GM18499 (cell line): Measurements from ENCODE around the gene FURIN.

Source experiments
- ATAC-seq: cut with Tn5 transposase; IDR thresholded peaks from one replicate; pipeline ENCODE4 v1.9.1; 2021; ENCODE audit warnings: moderate number of reproducible peaks; ENCODE audit not compliant: insufficient read depth, unreplicated experiment

FURIN gene

DNA sequence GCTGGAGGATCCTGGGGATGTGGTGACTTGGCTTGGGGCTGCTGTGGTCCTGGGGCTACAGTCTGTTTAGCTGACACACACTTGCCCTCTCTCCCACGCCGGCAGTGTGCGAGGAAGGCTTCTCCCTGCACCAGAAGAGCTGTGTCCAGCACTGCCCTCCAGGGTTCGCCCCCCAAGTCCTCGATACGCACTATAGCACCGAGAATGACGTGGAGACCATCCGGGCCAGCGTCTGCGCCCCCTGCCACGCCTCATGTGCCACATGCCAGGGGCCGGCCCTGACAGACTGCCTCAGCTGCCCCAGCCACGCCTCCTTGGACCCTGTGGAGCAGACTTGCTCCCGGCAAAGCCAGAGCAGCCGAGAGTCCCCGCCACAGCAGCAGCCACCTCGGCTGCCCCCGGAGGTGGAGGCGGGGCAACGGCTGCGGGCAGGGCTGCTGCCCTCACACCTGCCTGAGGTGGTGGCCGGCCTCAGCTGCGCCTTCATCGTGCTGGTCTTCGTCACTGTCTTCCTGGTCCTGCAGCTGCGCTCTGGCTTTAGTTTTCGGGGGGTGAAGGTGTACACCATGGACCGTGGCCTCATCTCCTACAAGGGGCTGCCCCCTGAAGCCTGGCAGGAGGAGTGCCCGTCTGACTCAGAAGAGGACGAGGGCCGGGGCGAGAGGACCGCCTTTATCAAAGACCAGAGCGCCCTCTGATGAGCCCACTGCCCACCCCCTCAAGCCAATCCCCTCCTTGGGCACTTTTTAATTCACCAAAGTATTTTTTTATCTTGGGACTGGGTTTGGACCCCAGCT, 13.0 kb downstream of the FURIN start:
- ATAC-seq, result no peak

DNA sequence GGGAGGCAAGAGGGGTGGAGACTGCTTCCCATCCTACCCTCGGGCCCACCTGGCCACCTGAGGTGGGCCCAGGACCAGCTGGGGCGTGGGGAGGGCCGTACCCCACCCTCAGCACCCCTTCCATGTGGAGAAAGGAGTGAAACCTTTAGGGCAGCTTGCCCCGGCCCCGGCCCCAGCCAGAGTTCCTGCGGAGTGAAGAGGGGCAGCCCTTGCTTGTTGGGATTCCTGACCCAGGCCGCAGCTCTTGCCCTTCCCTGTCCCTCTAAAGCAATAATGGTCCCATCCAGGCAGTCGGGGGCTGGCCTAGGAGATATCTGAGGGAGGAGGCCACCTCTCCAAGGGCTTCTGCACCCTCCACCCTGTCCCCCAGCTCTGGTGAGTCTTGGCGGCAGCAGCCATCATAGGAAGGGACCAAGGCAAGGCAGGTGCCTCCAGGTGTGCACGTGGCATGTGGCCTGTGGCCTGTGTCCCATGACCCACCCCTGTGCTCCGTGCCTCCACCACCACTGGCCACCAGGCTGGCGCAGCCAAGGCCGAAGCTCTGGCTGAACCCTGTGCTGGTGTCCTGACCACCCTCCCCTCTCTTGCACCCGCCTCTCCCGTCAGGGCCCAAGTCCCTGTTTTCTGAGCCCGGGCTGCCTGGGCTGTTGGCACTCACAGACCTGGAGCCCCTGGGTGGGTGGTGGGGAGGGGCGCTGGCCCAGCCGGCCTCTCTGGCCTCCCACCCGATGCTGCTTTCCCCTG, 13.8 kb downstream of the FURIN start:
- ATAC-seq, result no peak

GRCh38 chr15:90882781-90883525, 14.6 kb downstream of the FURIN start:
- ATAC-seq, result no peak

DNA sequence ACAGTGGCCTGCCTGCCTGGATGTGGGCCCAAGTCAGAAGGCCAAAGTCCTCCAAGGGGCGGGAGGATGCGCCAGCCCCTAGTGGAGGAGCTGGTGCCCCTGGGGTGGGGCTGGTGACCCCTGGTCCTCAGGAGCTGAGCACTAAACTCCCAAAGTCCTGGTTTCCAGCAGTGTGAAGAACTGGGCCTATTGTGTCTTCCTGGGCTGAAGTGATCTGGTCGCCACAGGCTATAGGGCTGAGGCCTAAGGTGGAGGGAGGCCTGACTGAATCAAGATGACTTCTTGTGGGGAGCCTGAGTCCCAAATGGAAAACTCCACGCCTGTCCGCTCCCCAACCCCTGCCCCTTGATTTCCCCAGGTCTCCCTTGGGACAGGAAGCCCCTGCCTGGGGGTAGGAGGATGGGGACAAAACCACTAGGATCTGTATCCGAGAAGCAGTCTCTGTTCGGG, 15.2 kb downstream of the FURIN start:
- ATAC-seq, result no peak

DNA sequence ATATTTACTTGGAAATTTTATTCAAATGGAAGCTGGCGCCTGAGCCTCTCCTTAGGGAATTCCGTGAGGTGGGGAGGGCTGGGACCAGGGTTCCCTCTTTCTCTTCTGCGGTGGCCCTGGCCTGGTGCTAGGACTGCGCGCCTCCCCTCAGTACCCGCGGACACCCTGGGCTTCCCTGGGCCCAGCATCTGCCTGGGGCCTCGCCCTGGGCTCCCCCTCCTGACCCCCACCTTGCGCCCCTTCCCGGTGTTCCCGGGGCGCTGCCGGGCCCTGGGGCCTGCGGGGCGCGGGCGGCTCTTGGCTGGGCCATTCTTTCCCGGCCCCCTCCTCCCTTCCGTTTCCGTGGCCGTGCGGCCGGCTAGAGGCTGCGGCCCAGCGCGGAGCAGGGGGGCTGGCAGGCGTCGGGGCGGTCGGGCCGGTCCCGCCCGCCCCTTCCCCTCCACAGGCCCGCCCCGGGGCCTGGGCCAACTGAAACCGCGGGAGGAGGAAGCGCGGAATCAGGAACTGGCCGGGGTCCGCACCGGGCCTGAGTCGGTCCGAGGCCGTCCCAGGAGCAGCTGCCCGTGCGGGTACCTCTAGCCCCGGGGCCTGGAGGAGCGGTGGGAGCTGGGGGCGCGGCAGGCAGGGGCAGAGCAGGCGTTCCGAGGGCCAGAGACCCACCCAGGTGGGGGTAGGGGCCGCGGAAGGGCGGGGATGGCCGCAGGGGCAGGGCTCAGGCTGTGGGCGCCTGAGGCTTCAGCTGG, 15.8 kb downstream of the FURIN start, which contains the start of gene FES:
TSS of gene FES (plus strand) at position 529 of the 743 bp plus-strand sequence. CDS start 542 bp downstream, outside the sequence.
- no peak for ATAC-seq

DNA sequence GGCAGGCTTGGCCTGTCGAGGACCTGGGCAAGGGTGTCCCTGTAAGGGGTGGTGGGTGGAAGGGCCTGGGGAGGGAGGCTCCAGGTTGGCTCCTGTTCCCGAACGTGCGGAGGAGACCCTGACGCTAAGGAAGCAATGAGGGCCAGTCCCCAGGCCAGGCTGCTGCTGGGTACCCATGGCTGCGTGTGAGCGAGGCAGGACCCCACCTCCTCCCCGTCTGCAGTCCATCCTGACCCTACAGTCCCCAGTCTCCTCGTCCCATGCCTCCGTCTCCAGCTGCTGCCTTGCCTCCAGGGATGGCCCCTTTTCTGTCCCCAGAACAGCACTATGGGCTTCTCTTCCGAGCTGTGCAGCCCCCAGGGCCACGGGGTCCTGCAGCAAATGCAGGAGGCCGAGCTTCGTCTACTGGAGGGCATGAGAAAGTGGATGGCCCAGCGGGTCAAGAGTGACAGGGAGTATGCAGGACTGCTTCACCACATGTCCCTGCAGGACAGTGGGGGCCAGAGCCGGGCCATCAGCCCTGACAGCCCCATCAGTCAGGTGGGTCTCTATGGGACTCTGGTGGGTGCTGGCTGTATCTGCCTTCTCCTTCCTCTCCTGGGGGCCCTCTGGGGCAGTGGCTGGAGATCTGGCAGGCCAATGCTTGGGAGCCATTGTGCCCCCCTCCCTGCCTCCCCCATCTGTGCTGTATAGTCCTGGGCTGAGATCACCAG, 16.5 kb downstream of the FURIN start:
- no peak for ATAC-seq

DNA sequence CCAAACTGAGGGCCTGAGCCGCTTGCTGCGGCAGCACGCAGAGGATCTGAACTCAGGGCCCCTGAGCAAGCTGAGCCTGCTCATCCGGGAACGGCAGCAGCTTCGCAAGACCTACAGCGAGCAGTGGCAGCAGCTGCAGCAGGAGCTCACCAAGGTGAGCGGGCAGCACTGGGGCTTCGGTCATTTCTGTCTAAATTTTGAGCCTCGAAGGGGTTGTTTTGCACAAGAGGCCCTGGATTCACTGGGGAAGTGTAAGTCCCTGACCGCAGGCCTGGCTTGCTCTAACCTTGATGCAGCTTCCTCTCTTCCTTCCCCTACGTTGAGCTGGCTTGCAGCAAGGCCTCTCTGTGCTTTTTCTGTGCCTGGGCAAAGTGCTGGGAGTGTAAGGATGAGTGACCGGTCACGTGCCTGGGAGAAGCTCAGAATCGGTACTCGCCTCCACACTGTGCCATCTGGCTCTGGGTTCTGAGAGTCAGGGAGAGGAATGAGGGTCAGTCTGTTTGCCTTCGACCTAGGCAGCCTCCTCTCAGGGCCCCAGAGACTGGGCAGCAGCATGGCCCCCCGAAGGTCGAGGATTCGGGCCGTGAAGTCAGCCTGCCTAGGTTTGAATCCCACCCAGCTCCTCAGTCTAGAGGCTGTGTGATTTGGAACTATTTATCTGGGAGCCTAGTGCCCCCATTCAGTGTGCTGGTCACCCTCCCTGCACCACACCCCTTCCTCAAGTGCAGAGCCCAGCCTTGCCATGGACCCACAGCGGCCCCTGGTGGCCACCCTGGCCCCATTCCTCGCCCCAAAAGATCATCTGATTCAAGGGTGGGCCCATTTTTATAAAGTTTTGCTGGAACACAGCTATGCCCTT, 17.3 kb downstream of the FURIN start:
- no peak for ATAC-seq

DNA sequence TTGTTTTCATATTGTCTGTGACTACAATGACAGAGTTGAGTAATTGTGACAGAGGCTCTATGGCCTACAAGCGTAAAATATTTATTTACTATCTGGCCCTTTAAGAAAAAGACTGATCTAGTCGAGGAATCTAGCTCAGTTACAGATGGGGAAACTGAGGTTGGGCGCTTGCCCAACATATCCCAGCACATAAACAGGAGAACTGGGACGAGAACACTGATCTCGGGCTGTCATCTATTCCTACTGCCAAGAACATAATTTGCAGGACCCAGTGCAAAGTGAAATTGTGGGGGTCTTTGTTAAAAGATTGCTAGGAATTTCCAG, 17.9 kb downstream of the FURIN start:
- ATAC-seq, result no peak

DNA sequence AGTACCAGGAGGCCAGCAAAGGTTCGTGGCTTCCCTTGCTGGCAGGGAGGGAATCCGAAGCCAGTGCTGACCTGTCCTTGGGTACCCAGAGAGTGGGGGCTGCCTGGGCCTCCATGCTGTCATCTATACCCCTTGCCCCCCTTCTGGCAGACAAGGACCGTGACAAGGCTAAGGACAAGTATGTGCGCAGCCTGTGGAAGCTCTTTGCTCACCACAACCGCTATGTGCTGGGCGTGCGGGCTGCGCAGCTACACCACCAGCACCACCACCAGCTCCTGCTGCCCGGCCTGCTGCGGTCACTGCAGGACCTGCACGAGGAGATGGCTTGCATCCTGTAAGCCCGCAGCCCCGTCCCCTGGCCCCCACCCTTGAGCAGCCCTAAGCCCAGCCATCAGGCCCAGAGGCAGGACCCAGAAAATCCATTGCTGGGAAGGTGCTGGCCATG, 18.7 kb downstream of the FURIN start:
- ATAC-seq, result no peak

GRCh38 chr15:90889313-90889730, 20.9 kb downstream of the FURIN start:
- ATAC-seq, result no peak

GRCh38 chr15:90889736-90890456, 21.5 kb downstream of the FURIN start:
- ATAC-seq, result no peak

DNA sequence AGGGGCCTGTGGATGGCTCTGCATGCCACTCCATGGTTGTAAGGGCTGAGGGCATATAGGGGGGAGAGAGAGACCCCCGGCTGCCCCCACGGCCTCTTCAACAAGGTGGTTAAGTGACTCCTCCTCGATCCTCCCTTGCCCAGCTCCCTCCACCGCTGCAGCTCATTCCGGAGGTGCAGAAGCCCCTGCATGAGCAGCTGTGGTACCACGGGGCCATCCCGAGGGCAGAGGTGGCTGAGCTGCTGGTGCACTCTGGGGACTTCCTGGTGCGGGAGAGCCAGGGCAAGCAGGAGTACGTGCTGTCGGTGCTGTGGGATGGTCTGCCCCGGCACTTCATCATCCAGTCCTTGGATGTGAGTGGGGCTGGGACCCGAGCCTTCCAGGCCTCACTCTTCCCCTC, 22.5 kb downstream of the FURIN start:
- ATAC-seq, result no peak

DNA sequence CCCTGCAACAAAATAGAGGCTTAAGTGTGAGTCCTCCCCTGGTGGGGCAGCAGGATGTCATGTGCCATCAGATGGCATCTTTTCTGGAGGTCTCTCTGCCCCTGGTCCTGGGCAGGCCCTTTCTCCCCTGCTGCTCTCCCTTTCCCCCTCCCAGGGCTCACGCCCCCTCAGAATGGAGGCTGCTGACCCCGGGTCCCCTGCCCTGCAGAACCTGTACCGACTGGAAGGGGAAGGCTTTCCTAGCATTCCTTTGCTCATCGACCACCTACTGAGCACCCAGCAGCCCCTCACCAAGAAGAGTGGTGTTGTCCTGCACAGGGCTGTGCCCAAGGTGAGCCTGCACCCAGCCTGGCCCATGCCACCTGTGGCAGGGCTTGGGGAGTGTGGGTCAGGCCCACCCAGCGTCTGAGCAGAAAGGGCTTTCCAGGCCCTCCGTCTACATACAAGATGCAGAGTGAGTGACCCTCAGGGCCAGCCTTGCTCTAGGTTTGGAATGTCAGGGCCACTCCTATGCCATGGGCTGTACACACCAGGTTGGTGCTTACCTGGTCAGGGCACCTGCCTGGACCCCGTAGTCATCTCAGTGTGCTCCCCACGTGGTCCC, 23.1 kb downstream of the FURIN start:
- ATAC-seq, result no peak

DNA sequence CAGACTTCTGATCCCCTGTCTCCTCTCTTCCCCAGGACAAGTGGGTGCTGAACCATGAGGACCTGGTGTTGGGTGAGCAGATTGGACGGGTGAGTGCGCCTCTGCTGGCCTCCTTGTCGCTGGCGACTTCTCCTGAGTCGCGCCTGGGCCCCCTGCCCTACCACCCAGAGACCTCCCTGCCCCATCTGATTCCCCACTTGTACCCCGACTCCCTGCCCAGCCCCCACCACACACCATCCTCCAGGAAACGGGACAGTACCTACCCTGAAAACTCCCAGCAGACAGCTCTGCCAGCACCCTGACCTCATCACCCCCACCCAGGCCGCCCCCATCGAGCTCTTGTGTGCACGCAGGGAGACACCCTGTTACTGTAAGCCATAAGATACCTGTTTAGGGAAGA, 23.6 kb downstream of the FURIN start:
- ATAC-seq, result no peak

GRCh38 chr15:90892498-90893174, 24.2 kb downstream of the FURIN start:
- no peak for ATAC-seq

DNA sequence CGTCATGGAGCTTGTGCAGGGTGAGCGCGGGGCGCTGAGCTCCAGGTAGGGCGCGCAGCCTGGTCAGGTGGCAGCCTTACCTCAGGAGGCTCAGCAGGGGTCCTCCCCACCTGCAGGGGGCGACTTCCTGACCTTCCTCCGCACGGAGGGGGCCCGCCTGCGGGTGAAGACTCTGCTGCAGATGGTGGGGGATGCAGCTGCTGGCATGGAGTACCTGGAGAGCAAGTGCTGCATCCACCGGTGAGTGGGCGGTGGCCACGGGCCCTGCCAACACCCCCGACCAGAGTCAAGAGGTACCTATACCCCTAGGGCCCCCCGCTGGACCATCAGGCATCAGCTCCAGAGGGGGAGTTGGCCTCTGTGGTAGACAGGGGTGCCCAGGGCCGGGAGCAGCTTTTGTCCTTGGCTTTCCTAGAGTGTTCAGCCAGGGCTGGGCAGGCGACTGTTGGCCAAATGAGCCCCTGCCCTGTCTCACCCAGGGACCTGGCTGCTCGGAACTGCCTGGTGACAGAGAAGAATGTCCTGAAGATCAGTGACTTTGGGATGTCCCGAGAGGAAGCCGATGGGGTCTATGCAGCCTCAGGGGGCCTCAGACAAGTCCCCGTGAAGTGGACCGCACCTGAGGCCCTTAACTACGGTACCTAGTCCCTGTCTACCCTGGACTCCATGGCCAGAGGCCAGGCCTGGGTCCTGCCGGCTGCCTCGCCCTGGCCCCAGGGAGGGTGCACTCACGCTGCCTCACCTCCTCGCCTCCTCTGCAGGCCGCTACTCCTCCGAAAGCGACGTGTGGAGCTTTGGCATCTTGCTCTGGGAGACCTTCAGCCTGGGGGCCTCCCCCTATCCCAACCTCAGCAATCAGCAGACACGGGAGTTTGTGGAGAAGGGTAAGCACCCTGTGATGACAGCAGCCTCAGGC, 25.0 kb downstream of the FURIN start:
- ATAC-seq, result no peak
